Testis (tissue), 3 donors: ENCODE data around the gene FEM1C. TPM values are rescaled to one million over a fixed set of nuclear protein-coding genes. Genes with fewer than 3 reads are reported as not detected.
"Not testable (repeated sequence)": the region's sequence is repeated elsewhere in the genome, so short reads cannot be mapped to it uniquely, and the experiment has no call there.

Experiments used
- DNase-seq: peaks from one replicate; pipeline ENCODE4 v3.0.0-alpha.2; 2019
- H3K27ac ChIP-seq, 2 donors: fragments of 200-600 bp; sonication (generic); one replicate each; pipeline ENCODE4 v1.5.1; 2019
- H3K27me3 ChIP-seq: fragments of 200-600 bp; sonication (generic); one replicate; pipeline ENCODE4 v1.5.1; 2019
- H3K36me3 ChIP-seq: fragments of 200-600 bp; sonication (generic); one replicate; pipeline ENCODE4 v1.5.1; 2017; ENCODE audit warnings: low read depth; ENCODE audit errors: missing control alignments
- H3K4me1 ChIP-seq: fragments of 200-600 bp; sonication (generic); one replicate; pipeline ENCODE4 v1.5.1; 2019
- H3K4me3 ChIP-seq, 2 donors: fragments of 200-600 bp; sonication (generic); one replicate each; pipeline ENCODE4 v1.5.1; 2017 to 2019
- H3K9me3 ChIP-seq: fragments of 200-600 bp; sonication (generic); one replicate; pipeline ENCODE4 v1.5.1; 2017
- POLR2A ChIP-seq: fragments of 450-650 bp; IDR thresholded peaks from one replicate; pipeline ENCODE4 v1.6.1; 2017; ENCODE audit warnings: antibody characterized with exemption, mild to moderate bottlenecking, moderate library complexity
- WGBS, 2 donors: methylation state at CpG; one replicate each; pipeline ENCODE4 v1.1.5; 2018; 5-methylcytosine and 5-hydroxymethylcytosine counted together
- intact Hi-C: fragments of 100-400 bp; cut with DNase I; formaldehyde crosslinking; loops from one replicate; pipeline ENCODE4 v1.15.1; 2023; ENCODE audit warnings: low total_unique reads
- polyA plus RNA-seq: library from polyadenylated mRNA; stranded (reverse); fragments of 350-450 nt; fragmentation: Illumina TruSeq; extraction: RNeasy Lipid Tissue Mini Kit (QIAGEN cat#74804); gene quantifications from one replicate; pipeline ENCODE4 v1.2.3, GENCODE V29; 2014; ENCODE audit warnings: low read depth, low replicate concordance; ENCODE audit not compliant: insufficient read depth
- total RNA-seq, 2 donors: library from RNA; depleted of rRNA; stranded (reverse); fragments of >200 nt; gene quantifications; one replicate each; pipeline ENCODE4 v1.2.3, GENCODE V29; 2016
- TF ChIP-seq, protein P1 (sequence below), 3 experiments: fragments of 450-650 bp in 2 of 3; fragments of 200-600 bp in 1 of 3; sonication (generic) in 1 of 3; IDR thresholded peaks; one replicate each; pipeline ENCODE4 v1.5.1; 2016 to 2019; ENCODE audit warnings: antibody characterized with exemption in 3 of 3, mild to moderate bottlenecking in 2 of 3, moderate library complexity in 1 of 3

The FEM1C gene
- total and polyA plus RNA-seq, 3 donors from 2014 or later = 20.0 to 28.7 (median 25.9) TPM

DNA sequence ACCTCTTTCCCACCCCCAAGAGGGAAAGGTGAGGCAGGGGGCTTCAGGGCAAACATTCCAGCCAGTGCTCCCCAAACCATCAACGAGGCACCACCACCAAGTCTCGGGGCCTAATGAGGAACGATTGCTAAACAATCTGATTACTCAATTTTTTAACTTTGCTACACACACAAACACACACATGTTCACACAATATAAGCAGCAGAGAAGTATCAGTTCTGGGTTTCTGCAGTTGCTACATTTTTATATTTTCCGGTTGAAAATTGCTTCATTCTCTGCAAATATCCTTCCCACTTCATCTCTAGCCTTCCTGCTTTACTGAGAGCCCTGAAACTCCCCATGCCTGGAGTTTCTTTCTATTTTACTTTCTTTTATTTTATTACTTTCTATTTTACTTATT lies 60.2 kb downstream of the FEM1C start:
- no peaks in the 10 kb centered on the region for H3K4me1 ChIP-seq
- no peak overlapping the region for H3K27ac ChIP-seq
- no peaks in the 10 kb centered on the region for H3K27me3 ChIP-seq
- H3K4me3 ChIP-seq = no peak overlapping the region
- H3K9me3 ChIP-seq = no peaks in the 10 kb centered on the region
- WGBS, 2 donors = 67 to 77% methylated on average over 4 of the region's 4 CpGs
- no peak for DNase-seq
- no peaks in the 10 kb centered on the region for H3K36me3 ChIP-seq
- intact Hi-C loops = no loop called here
- TF ChIP-seq POLR2A = no peak
- TF ChIP-seq, protein P1, sequence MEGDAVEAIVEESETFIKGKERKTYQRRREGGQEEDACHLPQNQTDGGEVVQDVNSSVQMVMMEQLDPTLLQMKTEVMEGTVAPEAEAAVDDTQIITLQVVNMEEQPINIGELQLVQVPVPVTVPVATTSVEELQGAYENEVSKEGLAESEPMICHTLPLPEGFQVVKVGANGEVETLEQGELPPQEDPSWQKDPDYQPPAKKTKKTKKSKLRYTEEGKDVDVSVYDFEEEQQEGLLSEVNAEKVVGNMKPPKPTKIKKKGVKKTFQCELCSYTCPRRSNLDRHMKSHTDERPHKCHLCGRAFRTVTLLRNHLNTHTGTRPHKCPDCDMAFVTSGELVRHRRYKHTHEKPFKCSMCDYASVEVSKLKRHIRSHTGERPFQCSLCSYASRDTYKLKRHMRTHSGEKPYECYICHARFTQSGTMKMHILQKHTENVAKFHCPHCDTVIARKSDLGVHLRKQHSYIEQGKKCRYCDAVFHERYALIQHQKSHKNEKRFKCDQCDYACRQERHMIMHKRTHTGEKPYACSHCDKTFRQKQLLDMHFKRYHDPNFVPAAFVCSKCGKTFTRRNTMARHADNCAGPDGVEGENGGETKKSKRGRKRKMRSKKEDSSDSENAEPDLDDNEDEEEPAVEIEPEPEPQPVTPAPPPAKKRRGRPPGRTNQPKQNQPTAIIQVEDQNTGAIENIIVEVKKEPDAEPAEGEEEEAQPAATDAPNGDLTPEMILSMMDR (IDR thresholded peaks at IDR 0.05) = no peak

DNA sequence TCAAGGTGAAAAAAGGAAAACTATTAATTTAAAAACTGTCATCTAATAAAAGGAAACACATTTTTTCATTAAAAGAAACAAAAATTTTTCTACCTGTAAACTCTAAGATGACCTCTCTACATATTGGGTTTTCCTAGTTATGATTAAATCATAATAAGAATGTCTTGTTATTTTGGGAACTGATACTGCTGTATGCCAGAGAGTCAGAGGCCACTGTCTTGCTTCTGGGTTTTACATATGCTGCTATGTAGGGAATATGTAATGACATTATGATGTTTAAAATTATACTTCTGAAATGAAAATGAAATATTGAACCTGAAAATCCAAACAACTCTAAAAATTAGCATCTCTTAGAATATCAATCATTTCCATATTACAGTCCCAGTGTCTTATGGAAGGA lies 63.7 kb downstream of the FEM1C start:
- no peaks in the 10 kb centered on the region for H3K36me3 ChIP-seq
- H3K27ac ChIP-seq = no peak overlapping the region
- no peak overlapping the region for H3K4me3 ChIP-seq
- H3K4me1 ChIP-seq = no peaks in the 10 kb centered on the region
- intact Hi-C loops = no loop called here
- DNase-seq = no peak
- TF ChIP-seq, protein P1 (IDR thresholded peaks at IDR 0.05) = no peak
- TF ChIP-seq POLR2A = no peak
- no peaks in the 10 kb centered on the region for H3K27me3 ChIP-seq
- no peaks in the 10 kb centered on the region for H3K9me3 ChIP-seq

DNA sequence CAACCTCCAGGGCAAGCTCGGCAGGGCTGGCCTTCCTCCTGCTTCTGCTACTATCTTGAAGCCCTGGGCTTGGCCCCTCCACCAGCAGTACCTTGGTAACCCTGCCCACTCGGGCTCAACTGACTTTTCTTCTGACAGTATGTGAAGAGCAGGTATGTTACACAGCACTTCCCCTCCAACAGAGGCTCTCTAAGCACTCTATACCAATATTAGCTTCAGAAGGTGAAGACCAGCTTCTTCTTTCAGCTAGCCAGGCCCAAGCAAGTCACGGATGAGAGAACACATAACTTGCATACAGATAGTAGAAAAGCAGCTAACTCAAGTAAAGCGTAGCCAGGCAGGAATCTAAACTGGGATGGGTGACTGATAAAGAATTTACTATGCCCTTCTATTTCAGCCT lies 64.3 kb downstream of the FEM1C start:
- no peaks in the 10 kb centered on the region for H3K27me3 ChIP-seq
- H3K27ac ChIP-seq = no peak overlapping the region
- H3K4me3 ChIP-seq = no peak overlapping the region
- no peaks in the 10 kb centered on the region for H3K36me3 ChIP-seq
- TF ChIP-seq POLR2A = no peak
- TF ChIP-seq, protein P1 (IDR thresholded peaks at IDR 0.05) = no peak
- 80 to 94% methylated on average over 3 to 4 of the region's 4 CpGs for WGBS, 2 donors
- no peak for DNase-seq
- intact Hi-C loops = no loop called here
- no peaks in the 10 kb centered on the region for H3K4me1 ChIP-seq
- no peaks in the 10 kb centered on the region for H3K9me3 ChIP-seq

DNA sequence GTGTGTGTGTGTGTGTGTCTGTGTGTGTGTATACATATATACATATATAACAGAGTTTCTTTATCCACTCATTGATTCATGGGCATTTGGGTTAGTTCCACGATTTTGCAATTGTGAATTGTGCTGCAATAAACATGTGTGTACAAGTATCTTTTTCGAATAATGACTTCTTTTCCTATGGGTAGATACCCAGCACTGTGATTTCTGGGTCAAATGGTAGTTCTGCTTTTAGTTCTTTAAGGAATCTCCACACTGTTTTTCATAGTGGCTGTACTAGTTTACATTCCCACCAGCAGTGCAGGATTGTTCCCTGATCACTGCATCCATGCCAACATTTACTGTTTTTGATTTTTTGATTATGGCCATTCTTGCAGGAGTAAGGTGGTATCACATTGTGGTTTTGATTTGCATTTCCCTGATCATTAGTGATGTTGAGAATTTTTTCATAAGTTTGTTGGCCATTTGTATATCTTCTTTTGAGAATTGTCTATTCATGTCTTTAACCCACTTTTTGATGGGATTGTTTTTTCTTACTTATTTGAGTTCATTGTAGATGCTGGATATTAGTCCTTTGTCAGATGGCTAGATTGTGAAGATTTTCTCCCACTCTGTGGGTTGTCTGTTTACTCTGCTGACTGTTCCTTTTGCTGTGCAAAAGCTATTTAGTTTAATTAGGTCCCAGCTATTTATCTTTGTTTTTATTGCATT lies 65.3 kb downstream of the FEM1C start:
- not testable (repeated sequence) for DNase-seq
- WGBS, 2 donors = 63 to 79% methylated on average over 2 of the region's 2 CpGs

DNA sequence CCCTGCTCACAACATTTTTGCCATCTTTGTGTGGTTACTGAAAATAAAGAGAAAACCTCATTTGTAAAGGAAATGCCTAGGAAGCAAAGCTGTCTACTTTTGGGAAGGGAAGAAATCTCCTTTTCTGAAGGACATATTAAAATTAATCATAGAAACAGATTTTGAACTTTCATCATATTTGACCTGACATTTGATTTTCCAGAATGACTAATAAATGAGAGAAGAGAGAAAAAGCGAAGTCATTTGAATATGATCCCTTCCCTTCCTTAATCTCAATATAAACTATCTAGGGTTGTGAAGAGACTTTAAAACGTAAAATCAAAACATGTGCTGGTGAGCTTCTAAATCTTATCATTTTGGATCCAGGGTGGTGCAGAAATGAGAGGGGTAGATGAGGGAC lies 66.3 kb downstream of the FEM1C start:
- H3K9me3 ChIP-seq = no peaks in the 10 kb centered on the region
- intact Hi-C loops = no loop called here
- TF ChIP-seq, protein P1 (IDR thresholded peaks at IDR 0.05) = no peak
- TF ChIP-seq POLR2A = no peak
- WGBS, 2 donors = 77 to 85% methylated on average over 2 of the region's 2 CpGs
- H3K27ac ChIP-seq = no peak overlapping the region
- H3K4me1 ChIP-seq = no peaks in the 10 kb centered on the region
- no peaks in the 10 kb centered on the region for H3K27me3 ChIP-seq
- no peaks in the 10 kb centered on the region for H3K36me3 ChIP-seq
- no peak for DNase-seq
- H3K4me3 ChIP-seq = no peak overlapping the region

More for the DNA sequence above, 65.3 kb downstream of the FEM1C start:
- H3K9me3 ChIP-seq, H3K4me1 ChIP-seq, H3K36me3 ChIP-seq, intact Hi-C loops, H3K27ac ChIP-seq, H3K27me3 ChIP-seq, H3K4me3 ChIP-seq: not testable (repeated sequence)
